Right lung (tissue), 5 donors: ENCODE results near the gene PLEKHG7. TPM values are rescaled to one million over a fixed set of nuclear protein-coding genes. Genes with fewer than 3 reads are reported as not detected.
"Not testable (repeated sequence)": the region's sequence is repeated elsewhere in the genome, so short reads cannot be mapped to it uniquely, and the experiment has no call there.

Experiments used
- DNase-seq, 2 donors: peaks; one replicate each; pipeline ENCODE4 v3.0.0-alpha.2; 2013
- polyA plus RNA-seq, 5 donors: library from polyadenylated mRNA; unstranded; fragments of 120-200 nt; gene quantifications; one replicate each; pipeline versions ENCODE4 v1.2.1 to v1.2.3, GENCODE V29; 2013; ENCODE audit warnings: inconsistent platforms in 1 of 5, low replicate concordance in 1 of 5; ENCODE audit not compliant: insufficient read length in 5 of 5, insufficient read depth in 1 of 5

The PLEKHG7 gene
- polyA plus RNA-seq, 5 donors = 0.18 to 0.69 (median 0.26) TPM

DNA sequence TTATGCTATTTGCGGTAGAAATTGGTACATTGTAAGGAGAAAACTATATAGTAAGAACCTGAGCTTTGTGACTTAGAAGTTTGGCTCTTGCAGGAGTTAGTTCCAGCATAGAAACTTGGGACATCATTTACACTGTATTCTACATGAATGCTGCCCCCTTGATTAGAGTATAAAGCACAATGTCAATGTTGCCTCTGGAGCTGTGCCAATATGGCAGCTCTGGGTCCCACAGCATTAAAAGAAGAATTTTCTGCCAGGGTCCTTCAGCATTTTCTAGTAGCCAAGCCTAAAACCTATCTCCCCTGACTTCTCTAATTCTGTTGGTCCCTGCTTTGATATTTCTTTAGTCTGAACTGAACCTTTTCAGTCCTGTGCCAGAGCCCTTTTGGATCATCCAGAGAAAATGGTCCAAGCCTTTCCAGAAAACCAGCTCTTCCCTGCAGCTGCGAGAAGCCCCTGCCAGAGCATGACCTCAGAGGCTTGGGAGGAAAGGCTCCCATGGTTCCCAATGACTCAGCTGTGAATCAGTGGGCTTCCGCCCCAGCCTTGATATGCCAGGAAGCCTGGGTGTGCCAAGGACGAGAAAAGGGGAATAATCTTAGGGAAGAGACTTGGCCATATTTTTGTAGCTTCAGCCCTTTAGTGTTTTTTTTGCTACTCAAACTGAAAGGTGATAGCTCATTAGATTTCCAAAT is 43.2 kb downstream of the PLEKHG7 start:
- no peak for DNase-seq

DNA sequence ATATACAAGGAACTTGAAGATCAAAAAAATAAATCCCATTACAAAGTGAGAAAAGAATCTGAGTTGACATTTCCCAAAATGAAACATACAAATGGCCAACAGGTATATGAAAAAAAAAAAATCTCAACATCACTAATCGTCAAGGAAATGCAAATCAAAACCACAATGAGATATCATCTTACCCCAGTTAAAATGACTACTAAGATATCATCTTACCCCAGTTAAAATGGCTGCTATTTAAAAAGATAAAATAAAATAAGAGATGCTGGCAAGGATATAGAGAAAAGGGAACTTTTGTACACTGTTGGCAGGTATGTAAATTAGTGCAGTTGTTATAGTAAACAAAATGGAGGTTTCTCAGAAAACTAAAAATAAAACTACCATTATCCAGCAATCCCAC is 44.4 kb downstream of the PLEKHG7 start:
- no peak for DNase-seq

DNA sequence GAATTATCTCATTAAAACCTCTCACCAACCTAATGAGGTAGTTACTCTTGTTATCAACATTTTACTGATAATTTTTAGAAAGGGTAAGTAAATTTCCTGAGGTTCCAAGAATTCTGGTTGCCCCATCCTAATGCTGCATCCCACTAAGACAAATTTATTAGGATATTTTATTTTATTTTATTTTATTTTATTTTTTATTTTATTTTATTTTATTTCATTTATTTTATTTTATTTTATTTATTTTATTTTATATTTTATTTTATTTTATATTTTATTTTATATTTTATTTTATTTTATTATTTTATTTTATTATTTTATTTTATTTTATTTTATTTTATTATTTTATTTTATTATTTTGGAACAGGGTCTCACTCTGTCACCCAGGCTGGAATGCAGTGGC is 46.9 kb downstream of the PLEKHG7 start:
- not testable (repeated sequence) for DNase-seq

DNA sequence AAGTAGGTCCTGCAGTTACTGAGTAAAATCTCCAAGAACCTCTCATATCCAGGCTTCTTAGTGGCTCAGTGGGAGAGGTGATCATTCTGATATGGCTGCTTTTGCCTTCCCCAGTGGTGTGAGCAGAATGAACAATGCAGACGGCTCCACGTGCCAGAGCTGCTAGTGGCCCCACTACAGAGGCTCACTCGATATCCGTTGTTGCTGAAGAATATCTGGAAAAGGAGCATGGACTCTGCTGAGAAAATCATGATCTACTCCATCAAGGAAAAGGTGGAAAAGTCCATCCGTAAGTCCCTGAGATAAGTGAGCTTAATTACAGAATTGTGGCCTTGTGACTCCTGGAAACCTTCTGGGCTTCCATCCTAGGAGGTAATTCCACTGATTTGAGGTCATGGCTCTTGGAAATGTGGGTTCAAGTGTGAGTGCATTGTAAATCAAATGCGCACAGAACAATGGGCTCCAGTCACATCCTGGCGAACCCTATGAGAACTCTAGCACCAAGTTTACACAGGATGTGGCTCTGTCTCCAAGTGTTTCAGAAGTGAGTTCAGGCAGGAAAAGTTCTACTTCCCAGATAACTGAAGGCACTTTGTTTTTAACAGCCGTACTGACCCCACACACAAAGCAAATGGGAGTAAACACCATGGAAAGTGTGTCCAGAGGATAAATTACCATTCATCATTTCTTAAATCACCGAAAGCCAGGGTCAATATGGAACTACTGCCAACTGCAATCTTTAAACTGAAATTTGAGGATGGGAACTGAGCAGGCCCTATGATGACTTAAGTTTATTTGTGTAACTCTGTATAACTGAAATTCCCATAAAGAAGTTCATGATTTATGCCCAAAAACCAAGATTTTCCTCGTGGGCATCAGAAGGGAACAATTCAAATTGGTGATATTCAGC is 51.4 kb downstream of the PLEKHG7 start:
- DNase-seq = no peak

DNA sequence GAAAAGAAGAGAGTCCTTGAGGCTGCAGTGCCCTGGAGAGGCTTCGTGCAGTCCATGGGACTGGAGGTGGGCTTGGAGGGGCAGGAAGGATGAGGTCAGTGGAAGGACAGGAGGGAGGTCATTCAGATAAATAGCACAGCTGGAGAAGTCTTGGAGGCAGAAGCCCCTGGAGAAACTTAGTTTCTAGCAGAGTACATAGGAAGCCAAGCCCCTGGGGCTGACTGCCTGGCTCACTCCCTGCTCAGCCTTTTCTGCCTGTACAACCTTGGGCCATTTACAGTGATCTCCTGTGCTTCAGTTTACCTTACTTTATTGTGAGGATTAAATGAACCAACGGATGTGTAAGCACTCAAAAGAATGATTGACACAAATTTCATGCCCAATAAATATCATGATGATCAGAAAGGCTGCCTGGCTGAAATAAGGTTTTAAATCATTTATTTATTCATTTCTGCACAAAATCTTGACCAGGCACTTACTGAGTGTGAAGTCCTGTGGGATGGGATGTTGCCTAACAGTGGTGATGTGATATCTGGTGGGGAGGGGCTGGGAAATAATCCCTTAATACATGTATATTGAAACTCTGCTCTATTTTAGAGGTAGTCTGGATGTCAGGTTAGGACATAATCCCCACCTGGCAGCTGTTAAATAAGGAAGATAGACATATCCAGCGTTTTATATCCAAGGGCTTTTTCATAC is 54.3 kb downstream of the PLEKHG7 start:
- DNase-seq = no peak

DNA sequence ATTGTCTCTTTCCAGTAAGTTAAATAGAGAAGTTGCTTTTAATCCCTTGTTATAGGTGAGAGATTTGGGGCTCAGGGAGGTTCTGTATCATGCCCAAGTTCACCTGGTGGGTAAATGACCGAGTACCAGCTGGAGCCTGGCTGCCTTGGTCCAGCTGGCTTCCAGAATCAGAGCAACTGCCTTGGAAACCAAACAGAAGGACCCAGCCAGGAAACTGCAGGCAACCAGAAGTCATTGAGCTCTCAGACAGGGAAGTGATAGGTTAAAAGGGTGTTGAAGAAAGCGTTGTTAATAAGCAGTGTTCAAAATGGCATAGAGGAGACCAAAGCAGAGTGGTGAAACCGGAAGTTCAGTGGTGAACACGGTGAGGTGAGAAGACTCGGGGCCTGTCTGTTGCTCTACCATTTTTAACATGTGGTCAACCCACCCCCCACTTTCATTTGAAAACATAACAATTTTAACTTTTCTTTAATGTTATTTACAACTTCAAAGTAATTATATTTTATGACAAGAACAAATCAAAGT is 54.9 kb downstream of the PLEKHG7 start:
- no peak for DNase-seq

DNA sequence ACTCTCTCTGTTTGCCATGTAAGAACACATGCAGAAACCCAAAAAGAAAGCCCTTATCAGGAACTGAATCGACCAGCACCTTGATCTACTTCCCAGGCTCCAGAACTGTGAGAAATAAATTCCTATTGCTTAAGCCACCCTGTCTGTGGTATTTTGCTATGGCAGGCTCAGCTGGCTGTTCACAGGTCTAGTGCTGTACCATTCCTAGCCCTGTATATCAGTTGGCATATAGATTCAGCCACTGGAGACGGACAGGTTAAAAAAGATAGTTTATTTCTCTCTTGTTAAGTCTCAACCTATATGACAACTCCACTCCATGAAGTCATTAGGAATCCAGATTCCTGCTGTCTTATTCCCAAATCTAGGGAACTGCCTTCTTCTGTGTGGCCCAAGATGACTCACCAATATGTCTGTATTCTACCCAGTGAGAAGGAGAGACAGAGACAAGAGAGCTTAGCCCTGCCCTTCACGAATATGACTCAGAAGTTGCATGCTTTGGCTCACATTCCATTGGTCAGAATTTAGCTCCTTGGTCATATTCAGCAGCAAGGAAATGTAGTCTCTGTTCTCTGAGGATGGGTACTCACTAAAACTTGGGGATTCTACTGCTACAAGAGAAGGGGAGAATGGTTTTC is 57.0 kb downstream of the PLEKHG7 start:
- no peak for DNase-seq

DNA sequence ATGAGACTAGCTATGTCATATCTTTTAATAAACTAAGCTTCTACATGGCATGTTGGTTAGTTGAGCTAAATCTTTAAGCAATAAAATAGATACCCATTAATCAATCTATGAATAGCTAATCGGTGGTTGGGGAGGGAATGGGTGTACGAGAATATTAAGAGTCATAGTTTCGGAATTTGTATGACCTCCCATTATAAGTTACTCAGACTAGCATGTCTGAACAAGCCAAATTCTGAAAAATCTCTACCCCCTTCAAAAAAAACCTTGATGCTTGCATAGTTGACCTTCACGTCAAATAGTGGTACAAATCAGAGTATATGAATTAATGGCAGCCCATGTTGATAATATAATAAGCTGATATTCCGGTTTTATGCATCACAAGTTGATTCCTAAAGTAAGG is 60.0 kb downstream of the PLEKHG7 start:
- no peak for DNase-seq

DNA sequence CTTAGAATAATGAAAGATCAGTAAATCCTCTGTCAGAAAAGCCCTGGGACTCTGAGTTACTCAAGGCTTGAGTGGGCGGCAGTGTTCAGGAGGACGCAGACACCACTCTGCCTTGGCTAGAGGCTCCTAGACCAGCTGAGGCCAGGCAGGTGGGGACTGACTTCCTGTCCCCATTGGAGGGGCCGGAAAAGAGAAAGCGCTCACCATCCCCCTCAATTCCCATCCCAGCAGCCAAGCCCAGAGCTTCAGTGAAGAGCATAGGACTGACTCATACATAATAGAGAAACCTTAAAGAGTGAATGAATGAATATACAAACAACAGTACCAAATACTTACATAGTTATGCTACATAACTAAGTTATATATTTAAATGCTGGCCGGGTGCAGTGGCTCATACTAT is 62.0 kb downstream of the PLEKHG7 start:
- DNase-seq = no peak

DNA sequence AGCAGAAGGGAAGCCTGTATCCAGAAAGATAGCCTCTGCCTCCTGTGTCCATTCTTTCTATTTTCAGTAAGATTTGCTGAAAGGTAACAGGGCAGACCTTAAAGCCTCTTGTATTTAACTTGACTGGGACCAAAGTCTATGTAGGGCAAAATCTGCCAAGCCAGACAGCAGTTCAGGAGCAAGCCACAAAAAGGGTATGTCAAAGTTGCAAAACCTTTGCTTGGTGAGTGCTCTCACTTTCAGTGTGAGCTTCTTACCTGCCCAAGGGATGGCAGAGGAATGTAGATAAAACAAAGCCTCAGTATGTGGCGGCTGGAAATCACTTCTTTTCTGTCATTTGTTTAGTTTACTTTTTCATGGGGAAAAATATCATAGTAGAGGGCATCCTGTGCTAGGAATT is 63.1 kb downstream of the PLEKHG7 start:
- no peak for DNase-seq

DNA sequence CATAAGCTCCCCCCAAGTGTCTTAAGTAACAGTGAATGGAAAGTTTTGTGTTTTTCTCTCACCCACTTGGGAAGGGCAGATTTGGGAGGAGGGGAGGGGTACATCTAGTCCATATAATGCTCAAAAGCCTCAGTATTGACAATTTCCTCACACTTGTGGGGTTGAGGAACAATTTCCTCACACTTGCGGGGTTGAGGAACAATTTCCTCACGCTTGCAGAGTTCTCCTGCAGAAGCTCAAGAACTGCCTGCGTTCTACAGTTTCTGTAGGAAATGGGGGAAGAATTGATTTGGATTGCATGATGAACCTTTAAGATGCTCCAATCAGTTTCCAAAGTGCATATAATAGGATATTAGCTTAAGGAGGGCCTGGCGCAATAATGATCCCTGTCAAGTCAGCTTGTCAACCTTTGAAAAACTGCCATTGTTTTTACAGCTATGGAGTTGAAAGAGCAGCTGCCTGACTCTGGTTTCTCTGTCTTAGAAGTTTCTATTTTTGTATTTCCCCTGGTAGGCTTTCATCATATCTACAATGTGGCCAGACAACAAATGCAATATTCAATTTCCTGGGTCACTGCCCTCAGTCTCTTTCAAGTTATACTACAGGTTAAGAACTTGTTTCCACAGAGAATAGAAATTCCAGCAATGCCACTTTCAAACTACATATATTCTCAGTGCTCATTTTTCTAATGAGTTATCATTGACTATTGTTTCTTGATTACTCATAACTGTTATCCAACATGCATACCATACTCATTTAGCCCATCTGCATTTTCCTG is 66.5 kb downstream of the PLEKHG7 start:
- DNase-seq = no peak

DNA sequence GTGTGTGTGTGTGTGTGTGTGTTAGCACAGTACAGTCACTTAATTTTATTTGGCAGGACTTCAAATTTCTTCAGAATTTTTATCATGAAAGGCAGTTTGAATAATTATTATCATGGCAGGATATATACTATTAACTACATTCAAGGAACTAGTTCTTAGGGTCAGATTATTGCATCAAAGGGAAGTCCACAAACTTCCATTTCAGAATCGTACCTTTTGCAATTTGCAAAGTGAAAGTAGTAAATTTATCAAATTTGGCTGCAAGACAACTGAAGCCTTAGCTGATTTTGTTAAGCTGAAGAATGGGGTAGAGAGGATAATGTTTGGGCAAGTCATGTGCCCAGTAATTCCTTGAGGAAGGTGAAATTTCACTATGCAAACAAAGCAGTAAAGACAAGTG is 68.2 kb downstream of the PLEKHG7 start:
- DNase-seq = no peak

DNA sequence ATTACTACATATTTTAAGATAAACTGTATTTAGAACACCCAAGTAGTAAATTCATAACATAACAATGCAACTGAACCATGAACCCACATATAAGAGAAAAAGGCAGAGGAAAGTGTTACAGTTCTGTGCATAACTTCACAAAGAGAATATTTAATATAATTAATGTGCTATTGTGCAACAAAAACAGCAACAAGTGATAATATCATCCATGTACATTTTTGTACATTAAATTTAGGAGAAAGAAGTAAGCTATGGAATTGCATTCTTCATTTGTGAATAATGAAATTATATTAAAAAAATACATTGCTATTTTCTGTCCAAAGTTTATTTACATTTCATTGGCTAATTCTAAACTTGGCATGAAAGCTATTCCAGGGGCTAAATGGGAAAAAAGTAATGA is 72.6 kb downstream of the PLEKHG7 start:
- no peak for DNase-seq

DNA sequence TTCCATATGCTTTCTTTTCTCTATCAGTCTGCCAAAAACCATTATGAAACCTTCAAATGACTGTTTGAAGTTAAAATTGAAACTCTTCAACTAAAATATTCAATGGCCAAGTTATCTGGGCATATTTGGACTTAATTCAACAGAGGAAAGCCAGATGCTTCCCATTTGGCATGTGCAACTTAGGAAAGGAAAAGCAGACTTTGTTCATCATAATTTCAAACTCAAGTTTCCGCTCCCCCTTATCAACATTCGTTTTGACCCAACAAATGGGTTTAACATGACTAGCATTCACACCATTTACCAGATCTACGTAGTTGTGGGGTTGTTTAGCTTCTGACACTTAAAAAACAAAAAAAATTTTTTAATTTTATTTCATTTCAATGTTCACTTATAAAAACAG is 75.7 kb downstream of the PLEKHG7 start:
- DNase-seq = no peak

DNA sequence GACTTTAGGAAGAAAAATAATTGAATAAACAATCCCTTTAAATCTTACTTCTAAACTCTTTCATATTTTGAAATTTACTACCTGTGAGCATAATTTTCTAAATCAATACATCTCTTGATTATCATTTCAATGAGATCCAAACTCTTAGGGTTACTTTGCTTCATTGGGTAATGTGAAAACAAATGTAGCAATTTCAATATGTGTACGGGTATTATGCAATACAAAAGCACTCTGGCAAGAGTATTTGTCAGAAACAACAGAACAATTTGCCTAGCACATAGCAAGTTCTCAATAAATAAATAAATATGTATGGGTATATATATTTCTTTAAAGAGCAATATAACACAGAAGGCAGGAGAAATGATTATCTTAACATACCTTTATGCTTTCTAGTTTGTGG is 77.1 kb downstream of the PLEKHG7 start:
- no peak for DNase-seq

DNA sequence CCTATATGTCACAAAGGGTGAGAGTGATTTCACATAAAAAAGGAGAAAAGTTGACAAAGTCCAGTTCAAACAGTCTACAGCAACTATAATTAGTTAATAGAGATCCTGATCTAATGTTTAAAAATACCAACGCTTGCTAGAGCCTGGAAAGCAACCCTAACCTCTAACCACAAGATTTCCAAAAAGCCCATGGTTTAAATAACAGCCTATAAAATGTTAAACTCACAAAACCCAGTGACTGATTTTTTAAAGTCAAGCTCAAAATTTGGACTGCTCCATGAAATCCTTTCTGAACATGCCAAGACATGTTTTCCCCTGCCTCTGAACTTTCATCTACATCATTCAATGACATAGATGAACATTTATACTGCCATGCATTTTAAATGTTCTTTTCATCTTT is 81.6 kb downstream of the PLEKHG7 start:
- DNase-seq = no peak

DNA sequence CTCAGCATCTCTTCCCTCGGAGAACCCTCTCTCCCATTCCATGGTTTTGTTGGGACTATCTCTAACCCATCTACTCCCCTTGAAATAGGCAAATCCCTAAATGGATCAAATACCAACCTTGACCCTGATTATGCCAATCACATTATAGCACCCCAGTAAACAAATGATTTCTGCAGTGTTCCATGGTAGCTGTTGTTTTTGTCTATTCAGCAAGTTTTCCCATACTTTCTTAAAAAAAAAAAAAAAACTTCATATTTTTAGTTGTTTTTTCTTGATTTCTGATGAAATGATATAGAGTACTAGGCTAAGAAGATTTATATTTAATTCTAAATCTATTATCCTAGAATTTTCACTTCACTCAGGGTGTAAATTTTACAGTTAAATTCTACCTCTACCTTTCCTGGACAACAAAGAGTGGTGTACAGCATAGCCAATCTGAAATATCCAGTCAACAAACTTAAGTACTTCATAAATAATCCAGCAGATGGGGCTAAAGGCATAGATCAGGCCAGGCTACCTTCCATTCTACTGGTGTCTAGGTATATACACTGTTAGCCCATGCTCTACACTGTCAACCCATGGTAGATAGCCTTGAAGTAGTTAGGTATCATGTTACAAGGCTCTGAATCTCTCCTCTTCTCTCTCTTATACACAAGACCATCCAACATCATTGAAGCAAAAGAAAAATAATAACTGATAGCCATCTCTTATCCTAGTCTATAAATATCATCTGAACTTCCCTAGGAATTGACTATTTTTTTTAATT is 82.2 kb downstream of the PLEKHG7 start:
- DNase-seq = no peak

DNA sequence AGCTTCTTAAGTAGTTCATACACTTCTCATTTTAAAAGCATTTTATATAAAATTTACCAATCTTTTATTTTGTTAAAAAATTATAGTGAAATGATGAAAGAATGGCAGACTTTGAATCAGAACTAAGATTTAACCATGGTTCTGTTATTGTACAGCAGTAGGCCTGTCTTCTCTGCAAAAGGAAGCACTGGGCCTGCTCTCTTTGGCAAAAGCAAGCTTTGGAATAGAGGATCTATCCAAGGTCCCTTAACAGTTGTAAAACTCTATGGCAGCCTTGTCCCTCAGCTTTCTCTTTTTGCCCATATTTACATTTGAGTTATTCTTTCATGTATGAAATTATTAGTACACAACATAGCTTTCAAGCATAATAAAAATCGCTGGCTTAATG is 82.8 kb downstream of the PLEKHG7 start:
- no peak for DNase-seq

DNA sequence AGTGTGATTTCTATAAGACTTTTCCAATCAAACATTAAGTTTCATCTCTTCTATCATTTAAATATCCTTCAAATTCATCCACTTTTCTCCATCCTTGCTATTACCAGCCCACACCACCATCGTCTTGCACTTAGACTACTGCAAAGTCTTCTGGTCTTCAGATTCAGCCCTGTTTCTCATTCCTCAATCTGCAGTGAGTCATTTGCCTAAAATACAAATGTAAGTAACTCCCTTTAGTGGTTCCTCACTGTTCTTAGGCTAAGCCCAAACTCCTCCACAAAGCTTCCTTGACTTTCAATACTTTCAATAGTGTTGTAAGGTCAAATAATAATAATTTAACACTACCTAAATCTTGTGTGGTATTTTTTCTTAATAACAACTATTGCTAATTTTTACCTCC is 83.3 kb downstream of the PLEKHG7 start:
- DNase-seq = no peak

DNA sequence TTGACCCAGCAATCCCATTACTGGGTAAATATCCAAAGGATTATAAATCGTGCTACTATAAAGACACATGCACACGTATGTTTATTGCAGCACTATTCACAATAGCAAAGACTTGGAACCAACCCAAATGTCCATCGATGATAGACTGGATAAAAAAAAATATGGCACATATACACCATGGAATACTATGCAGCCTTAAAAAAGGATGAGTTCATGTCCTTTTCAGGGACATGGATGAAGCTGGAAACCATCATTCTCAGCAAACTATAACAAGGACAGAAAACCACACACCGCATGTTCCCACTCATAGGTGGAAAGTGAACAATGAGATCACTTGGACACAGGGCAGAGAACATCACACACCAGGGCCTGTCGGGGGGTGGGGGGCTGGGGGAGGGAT is 91.6 kb downstream of the PLEKHG7 start:
- not testable (repeated sequence) for DNase-seq
